NCI-H2196 (cell line): Measurements from ENCODE around the gene SERPINA4.

Experiments used
- DNase-seq: peaks from one replicate; lab custom pipeline; 2025; ENCODE audit not compliant: unreplicated experiment; lab: John Stamatoyannopoulos, UW

SERPINA4 gene

GRCh38 chr14:94613720-94614644 lies 52.7 kb downstream of the SERPINA4 start:
- DNase-seq = no peak

GRCh38 chr14:94614802-94615201 lies 53.6 kb downstream of the SERPINA4 start:
- no peak for DNase-seq

GRCh38 chr14:94615254-94615653 lies 54.0 kb downstream of the SERPINA4 start:
- no peak for DNase-seq

GRCh38 chr14:94615823-94616570 lies 54.8 kb downstream of the SERPINA4 start:
- DNase-seq = no peak

- no peak for DNase-seq
Observed at GRCh38 chr14:94617366-94617941, 56.2 kb downstream of the SERPINA4 start.

- DNase-seq = no peak
Observed at GRCh38 chr14:94617988-94618822, 57.0 kb downstream of the SERPINA4 start.

GRCh38 chr14:94619297-94619696 lies 58.1 kb downstream of the SERPINA4 start:
- no peak for DNase-seq
